Brain microvascular endothelial cell (primary cell): ENCODE data around the gene ARID2.

Experiments
- DNase-seq: peaks from one replicate; pipeline ENCODE4 v3.0.0-alpha.2; 2020
- H3K27ac ChIP-seq: fragments of 250-450 bp; sonication (Bioruptor Pico); 2 replicates; pipeline ENCODE4 v1.5.1; 2020; ENCODE audit warnings: mild to moderate bottlenecking, moderate library complexity
- H3K27me3 ChIP-seq: fragments of 250-450 bp; sonication (Bioruptor Pico); replicated peaks from 2 replicates; pipeline ENCODE4 v1.5.1; 2020; ENCODE audit warnings: mild to moderate bottlenecking
- H3K36me3 ChIP-seq: fragments of 250-450 bp; sonication (Bioruptor Pico); replicated peaks from 2 replicates; pipeline ENCODE4 v1.5.1; 2020; ENCODE audit warnings: mild to moderate bottlenecking
- H3K4me3 ChIP-seq: 2 replicates; pipeline ENCODE4 v1.5.1; 2011; ENCODE audit warnings: low read depth, mild to moderate bottlenecking, control low read depth, low read length, moderate library complexity
- CTCF ChIP-seq: IDR thresholded peaks from 2 replicates; pipeline ENCODE4 v1.5.1; 2011; ENCODE audit warnings: low read depth, mild to moderate bottlenecking, moderate library complexity, low read length, control low read depth, inconsistent platforms; ENCODE audit errors: missing control alignments
- in situ Hi-C: cut with HindIII; loops from 2 replicates; pipeline ENCODE4 v1.10.0; 2017; ENCODE audit warnings: low sequenced_read_pairs, low pct_ligation_motif_present

The ARID2 gene

GRCh38 chr12:45939759-45940158 is 210.3 kb downstream of the ARID2 start:
- in situ Hi-C loops, result no loop called here
- Histone ChIP-seq H3K36me3 (no peaks in the 10 kb centered on the region), H3K27me3 (no peaks in the 10 kb centered on the region), H3K4me3 (no peak overlapping the region), H3K27ac (no peak overlapping the region)
- no peak for TF ChIP-seq CTCF
- no peak for DNase-seq

- no peaks in the 10 kb centered on the region for H3K27me3 ChIP-seq
- TF ChIP-seq CTCF, result no peak
- DNase-seq, result no peak
- H3K27ac ChIP-seq, result no peak overlapping the region
- in situ Hi-C loops, result no loop called here
- no peaks in the 10 kb centered on the region for H3K36me3 ChIP-seq
- H3K4me3 ChIP-seq, result no peak overlapping the region
These were observed 215.3 kb downstream of the ARID2 start for GRCh38 chr12:45944771-45945170.

GRCh38 chr12:45946435-45946834 is 216.9 kb downstream of the ARID2 start:
- no peak for TF ChIP-seq CTCF
- Histone ChIP-seq H3K27ac (no peak overlapping the region), H3K27me3 (no peaks in the 10 kb centered on the region), H3K4me3 (no peak overlapping the region), H3K36me3 (no peaks in the 10 kb centered on the region)
- in situ Hi-C loops, result no loop called here
- no peak for DNase-seq

GRCh38 chr12:45948546-45948945 is 219.0 kb downstream of the ARID2 start:
- TF ChIP-seq CTCF, result no peak
- Histone ChIP-seq H3K36me3 (no peaks in the 10 kb centered on the region), H3K4me3 (no peak overlapping the region), H3K27me3 (no peaks in the 10 kb centered on the region), H3K27ac (no peak overlapping the region)
- DNase-seq, result no peak
- in situ Hi-C loops, result no loop called here
